Stimulated activated CD8-positive, alpha-beta memory T cell treated with anti-CD3 and anti-CD28 coated beads, Interleukin-15, amount 100 ng/mL, for 48 hours (primary cell): Measurements from ENCODE around the gene PUM2.

Experiments used
- DNase-seq, 2 donors: peaks; one replicate each; pipeline ENCODE4 v3.0.0-alpha.2; 2020; ENCODE audit warnings: low read depth in 2 of 2

Gene PUM2

GRCh38 chr2:20230114-20230425 is 120.6 kb downstream of the PUM2 start:
- no peak for DNase-seq

- DNase-seq: no peak
Observed at GRCh38 chr2:20229322-20230113, 121.1 kb downstream of the PUM2 start.

- no peak for DNase-seq
Observed at GRCh38 chr2:20227894-20228505, 122.6 kb downstream of the PUM2 start.

GRCh38 chr2:20226152-20226545 is 124.5 kb downstream of the PUM2 start:
- no peak for DNase-seq

GRCh38 chr2:20225294-20226151 is 125.1 kb downstream of the PUM2 start:
- DNase-seq: peak in 1 of 2 donors; percentile 12

- DNase-seq: no peak
Observed at GRCh38 chr2:20224716-20225293, 125.8 kb downstream of the PUM2 start, which contains the start of gene SDC1. Gene SDC1, minus strand, starts transcription at chr2:20225130. Its CDS starts 263 bp downstream, at chr2:20224867.

- no peak for DNase-seq
Observed at GRCh38 chr2:20224164-20224715, 126.4 kb downstream of the PUM2 start.

GRCh38 chr2:20223407-20224163 is 127.1 kb downstream of the PUM2 start:
- no peak for DNase-seq

GRCh38 chr2:20222769-20223406 is 127.8 kb downstream of the PUM2 start:
- no peak for DNase-seq

- DNase-seq: no peak
Observed at GRCh38 chr2:20222014-20222768, 128.5 kb downstream of the PUM2 start.

GRCh38 chr2:20221555-20221973 is 129.1 kb downstream of the PUM2 start:
- no peak for DNase-seq

GRCh38 chr2:20220806-20221554 is 129.7 kb downstream of the PUM2 start:
- no peak for DNase-seq

- DNase-seq: no peak
Observed at GRCh38 chr2:20219763-20220380, 130.8 kb downstream of the PUM2 start.

GRCh38 chr2:20218331-20219320 is 132.0 kb downstream of the PUM2 start:
- DNase-seq: no peak

- no peak for DNase-seq
Observed at GRCh38 chr2:20217041-20217970, 133.3 kb downstream of the PUM2 start.
